Thoracic aorta (tissue), 2 donors: ENCODE measurements around the gene SKIDA1. TPM values are rescaled to one million over a fixed set of nuclear protein-coding genes. Genes with fewer than 3 reads are reported as not detected.
A peak's percentile ranks its signal among the peaks of the same experiment; 100 is the strongest.

Experiments used
- ATAC-seq: fragments of 150-250 bp; one replicate; pipeline ENCODE4 v1.8.0; 2017; ENCODE audit warnings: low read depth; ENCODE audit not compliant: insufficient number of reproducible peaks, low FRiP score
- DNase-seq: peaks from one replicate; pipeline ENCODE4 v3.0.0-alpha.2; 2020; ENCODE audit warnings: low spot score
- H3K27ac ChIP-seq, 2 donors: fragments of 200-600 bp; sonication (generic); 1 replicate in 1 of 2; 2 replicates in 1 of 2; pipeline ENCODE4 v1.5.1; 2016; ENCODE audit warnings: mild to moderate bottlenecking in 2 of 2, moderate library complexity in 2 of 2
- H3K27me3 ChIP-seq: fragments of 200-600 bp; sonication (generic); replicated peaks from 2 replicates; pipeline ENCODE4 v1.6.0; 2016; ENCODE audit warnings: mild to moderate bottlenecking; ENCODE audit not compliant: insufficient read depth
- H3K36me3 ChIP-seq: fragments of 200-600 bp; sonication (generic); one replicate; pipeline ENCODE4 v1.5.1; 2016
- H3K4me1 ChIP-seq, 2 donors: fragments of 200-600 bp; sonication (generic); 1 replicate in 1 of 2; 2 replicates in 1 of 2; pipeline versions ENCODE4 v1.5.1 to v1.6.0; 2016; ENCODE audit warnings: low read depth in 2 of 2, mild to moderate bottlenecking in 1 of 2; ENCODE audit not compliant: control insufficient read depth in 1 of 2
- H3K4me3 ChIP-seq: fragments of 200-600 bp; sonication (generic); 2 replicates; pipeline ENCODE4 v1.5.1; 2016; ENCODE audit warnings: mild to moderate bottlenecking
- H3K9me3 ChIP-seq: fragments of 200-600 bp; sonication (generic); 2 replicates; pipeline ENCODE4 v1.5.1; 2016
- CTCF ChIP-seq: fragments of 200-600 bp; sonication (generic); IDR thresholded peaks from one replicate; pipeline ENCODE4 v1.5.1; 2019; ENCODE audit warnings: antibody characterized with exemption
- total RNA-seq, 2 donors: library from RNA; depleted of rRNA; stranded (reverse); fragments of >200 nt; gene quantifications; one replicate each; pipeline versions ENCODE4 v1.1.0 to v1.2.3, GENCODE V29; 2016

SKIDA1 gene
- total RNA-seq, 2 donors from 2014 or later, result 0.71 to 5.3 TPM

GRCh38 chr10:21531164-21531563, 5.7 kb upstream of the SKIDA1 start:
- Histone ChIP-seq H3K4me1 (peaks cover 15 to 17% of the 10 kb centered on the region in 2 donors), H3K27ac (peak overlapping the region in 1 of 2 donors; percentile 10)
- no peak for TF ChIP-seq CTCF

GRCh38 chr10:21530641-21531040, 5.2 kb upstream of the SKIDA1 start:
- peak overlapping the region in 1 of 2 donors; percentile 10 for H3K27ac ChIP-seq
- H3K36me3 ChIP-seq, result no peaks in the 10 kb centered on the region
- H3K4me3 ChIP-seq, result no peak overlapping the region
- ATAC-seq, result no peak
- no peak for DNase-seq
- no peaks in the 10 kb centered on the region for H3K27me3 ChIP-seq
- peaks cover 12% of the 10 kb centered on the region in 2 donors for H3K4me1 ChIP-seq
- no peaks in the 10 kb centered on the region for H3K9me3 ChIP-seq
- no peak for TF ChIP-seq CTCF

More at GRCh38 chr10:21531164-21531563, 5.7 kb upstream of the SKIDA1 start:
- ATAC-seq, result no peak
- H3K9me3 ChIP-seq, result no peaks in the 10 kb centered on the region
- no peaks in the 10 kb centered on the region for H3K36me3 ChIP-seq
- no peak overlapping the region for H3K4me3 ChIP-seq
- no peaks in the 10 kb centered on the region for H3K27me3 ChIP-seq
- DNase-seq, result no peak

DNA sequence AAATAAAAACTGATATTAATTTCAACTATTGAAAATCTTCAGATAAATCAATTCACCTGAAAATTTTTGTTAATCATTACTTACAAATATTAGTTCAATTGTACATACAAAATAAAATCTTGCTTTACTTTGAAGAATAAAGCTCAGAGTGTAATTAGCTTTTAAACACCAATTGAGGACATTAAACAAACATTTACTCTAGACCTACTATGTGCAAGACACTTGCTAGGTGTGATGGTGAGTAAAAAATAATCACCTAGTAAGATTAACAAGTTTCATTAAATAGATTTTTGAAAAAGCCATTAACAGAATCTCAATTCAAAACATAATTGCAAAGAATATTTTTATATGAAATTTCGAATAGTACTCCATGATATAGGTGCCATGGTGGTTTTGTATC, 4.7 kb upstream of the SKIDA1 start:
- DNase-seq (no peak), ATAC-seq (no peak)
- peaks cover 9 to 12% of the 10 kb centered on the region in 2 donors for H3K4me1 ChIP-seq
- no peaks in the 10 kb centered on the region for H3K27me3 ChIP-seq
- no peak for TF ChIP-seq CTCF
- H3K36me3 ChIP-seq, result no peaks in the 10 kb centered on the region
- H3K9me3 ChIP-seq, result no peaks in the 10 kb centered on the region
- no peak overlapping the region for H3K27ac ChIP-seq
- H3K4me3 ChIP-seq, result no peak overlapping the region

- Histone ChIP-seq H3K4me3 (no peak overlapping the region), H3K4me1 (peaks cover 9 to 12% of the 10 kb centered on the region in 2 donors), H3K27me3 (no peaks in the 10 kb centered on the region), H3K36me3 (no peaks in the 10 kb centered on the region), H3K27ac (peak overlapping the region in 1 of 2 donors; percentile 16), H3K9me3 (no peaks in the 10 kb centered on the region)
- DNase-seq (no peak), ATAC-seq (no peak)
- no peak for TF ChIP-seq CTCF
Measured at GRCh38 chr10:21529032-21529910, 3.8 kb upstream of the SKIDA1 start.

GRCh38 chr10:21528236-21529031, 3.0 kb upstream of the SKIDA1 start:
- H3K9me3 ChIP-seq, result no peaks in the 10 kb centered on the region
- DNase-seq (no peak), ATAC-seq (no peak)
- TF ChIP-seq CTCF, result no peak
- no peaks in the 10 kb centered on the region for H3K27me3 ChIP-seq
- peak overlapping the region in 1 of 2 donors; percentile 97 for H3K27ac ChIP-seq
- peak overlapping the region; percentile 83 for H3K4me3 ChIP-seq
- peaks cover 12 to 16% of the 10 kb centered on the region in 2 donors for H3K4me1 ChIP-seq
- no peaks in the 10 kb centered on the region for H3K36me3 ChIP-seq
